GM12892 (cell line): Measurements from ENCODE around the gene SFXN4.

ENCODE experiments used
- POLR2A ChIP-seq: IDR thresholded peaks from 2 replicates; pipeline ENCODE4 v1.6.1; 2011; ENCODE audit warnings: low read depth, low read length, control low read depth
- POLR2AphosphoS5 ChIP-seq: IDR thresholded peaks from 2 replicates; pipeline ENCODE4 v1.6.1; 2011; ENCODE audit warnings: low read depth, low read length, control low read depth
- TAF1 ChIP-seq: IDR thresholded peaks from 2 replicates; pipeline ENCODE4 v1.6.1; 2011; ENCODE audit warnings: low read depth, mild to moderate bottlenecking, control low read depth, low read length, borderline replicate concordance

DNA sequence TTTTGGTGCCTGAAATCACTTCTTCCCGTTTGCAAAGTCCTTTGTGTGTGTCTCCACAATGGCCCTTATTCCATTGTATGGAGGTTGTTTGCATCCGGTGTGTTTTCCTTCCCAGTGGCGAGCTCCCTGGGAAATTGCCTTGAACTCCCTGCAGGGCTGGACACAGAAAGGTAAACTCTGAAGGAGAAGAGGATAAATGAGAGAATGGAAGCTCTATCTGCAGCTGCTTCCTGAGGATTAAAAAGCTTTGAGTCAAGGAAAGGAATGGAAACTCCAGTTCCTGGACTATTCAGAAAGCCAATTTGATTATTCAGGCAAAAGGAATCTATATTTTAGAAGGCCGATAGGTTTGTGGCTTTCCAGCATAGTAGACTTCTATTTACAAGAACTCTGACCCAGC, 37.5 kb upstream of the SFXN4 start:
- no peak for TF ChIP-seq POLR2AphosphoS5
- no peak for TF ChIP-seq POLR2A
- no peak for TF ChIP-seq TAF1
